ENCODE results near the gene TUBA4B.
"Not testable (repeated sequence)": the region's sequence is repeated elsewhere in the genome, so short reads cannot be mapped to it uniquely, and the experiment has no call there.

DNA sequence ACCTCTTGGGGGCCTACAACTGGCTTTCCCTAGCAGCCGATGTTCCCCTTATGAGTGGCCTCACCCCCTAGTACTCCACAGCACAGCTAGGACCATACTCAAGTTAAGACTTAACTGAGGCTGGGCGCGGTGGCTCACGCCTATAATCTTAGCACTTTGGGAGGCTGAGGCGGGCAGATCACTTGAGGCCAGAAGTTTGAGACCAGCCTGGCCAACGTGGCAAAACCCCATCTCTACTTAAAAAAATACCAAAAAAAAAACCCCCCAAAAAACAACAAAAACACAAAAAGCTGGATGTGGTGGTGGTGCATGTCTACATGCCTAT, 34.0 kb downstream of the TUBA4B start:
- TF ChIP-seq, protein P1, sequence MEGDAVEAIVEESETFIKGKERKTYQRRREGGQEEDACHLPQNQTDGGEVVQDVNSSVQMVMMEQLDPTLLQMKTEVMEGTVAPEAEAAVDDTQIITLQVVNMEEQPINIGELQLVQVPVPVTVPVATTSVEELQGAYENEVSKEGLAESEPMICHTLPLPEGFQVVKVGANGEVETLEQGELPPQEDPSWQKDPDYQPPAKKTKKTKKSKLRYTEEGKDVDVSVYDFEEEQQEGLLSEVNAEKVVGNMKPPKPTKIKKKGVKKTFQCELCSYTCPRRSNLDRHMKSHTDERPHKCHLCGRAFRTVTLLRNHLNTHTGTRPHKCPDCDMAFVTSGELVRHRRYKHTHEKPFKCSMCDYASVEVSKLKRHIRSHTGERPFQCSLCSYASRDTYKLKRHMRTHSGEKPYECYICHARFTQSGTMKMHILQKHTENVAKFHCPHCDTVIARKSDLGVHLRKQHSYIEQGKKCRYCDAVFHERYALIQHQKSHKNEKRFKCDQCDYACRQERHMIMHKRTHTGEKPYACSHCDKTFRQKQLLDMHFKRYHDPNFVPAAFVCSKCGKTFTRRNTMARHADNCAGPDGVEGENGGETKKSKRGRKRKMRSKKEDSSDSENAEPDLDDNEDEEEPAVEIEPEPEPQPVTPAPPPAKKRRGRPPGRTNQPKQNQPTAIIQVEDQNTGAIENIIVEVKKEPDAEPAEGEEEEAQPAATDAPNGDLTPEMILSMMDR (conservative IDR thresholded peaks at IDR 0.05; ENCODE audit: low read length): not testable (repeated sequence)
- not testable (repeated sequence) for TF ChIP-seq EZH2phosphoT487 (IDR thresholded peaks at IDR 0.05; ENCODE audit: borderline replicate concordance, low read depth, low read length)
